GM12801 (cell line): ENCODE data around the gene GAD1.

Experiments
- CTCF ChIP-seq: IDR thresholded peaks from one replicate; pipeline ENCODE4 v1.5.1; 2011; ENCODE audit warnings: control low read depth; ENCODE audit not compliant: insufficient read length; ENCODE audit errors: extremely low read depth

GAD1 gene

GRCh38 chr2:170851635-170852034 lies 34.9 kb downstream of the GAD1 start:
- no peak for TF ChIP-seq CTCF

- no peak for TF ChIP-seq CTCF
These were observed 39.4 kb downstream of the GAD1 start for GRCh38 chr2:170856066-170856465.

- no peak for TF ChIP-seq CTCF
These were observed 45.7 kb downstream of the GAD1 start for GRCh38 chr2:170862286-170862902.

GRCh38 chr2:170863087-170863486 lies 46.4 kb downstream of the GAD1 start:
- TF ChIP-seq CTCF = no peak

GRCh38 chr2:170869036-170869435 lies 52.3 kb downstream of the GAD1 start:
- TF ChIP-seq CTCF = no peak

GRCh38 chr2:170869461-170869860 lies 52.8 kb downstream of the GAD1 start:
- no peak for TF ChIP-seq CTCF

GRCh38 chr2:170873035-170873692 lies 56.5 kb downstream of the GAD1 start:
- TF ChIP-seq CTCF = peak; percentile 88
